SK-N-SH (cell line): ENCODE results near the gene NLRP4. TPM values are rescaled to one million over a fixed set of nuclear protein-coding genes. Genes with fewer than 3 reads are reported as not detected.

ENCODE experiments used
- CTCF ChIA-PET: fragments of 300-600, 350-600 bp; formaldehyde crosslinking; extraction: SDS; loops from one replicate; lab custom pipeline; 2021; lab: Yijun Ruan, JAX
- POLR2A ChIA-PET: fragments of 350-600 bp; sonication (Branson Sonifier 250); formaldehyde crosslinking; extraction: SDS; loops from one replicate; lab custom pipeline; 2020; ENCODE audit warnings: antibody characterized with exemption, inconsistent platforms; lab: Yijun Ruan, JAX
- DNase-seq: peaks from one replicate; pipeline ENCODE4 v3.0.0; 2012
- H2AFZ ChIP-seq: fragments of 200-600 bp; sonication (generic); 2 replicates; pipeline ENCODE4 v1.8.1; 2016; ENCODE audit warnings: antibody characterized with exemption, mild to moderate bottlenecking, low read depth
- H3F3A ChIP-seq: fragments of 200-600 bp; sonication (generic); replicated peaks from 2 replicates; pipeline ENCODE3; 2016; ENCODE audit warnings: antibody characterized with exemption, mild to moderate bottlenecking; ENCODE audit not compliant: insufficient read depth
- H3K27ac ChIP-seq, 2 experiments: fragments of 200-500 bp in 1 of 2; fragments of 200-600 bp in 1 of 2; sonication (Bioruptor generic) in 1 of 2; sonication (generic), shearing (Covaris generic) in 1 of 2; 2 replicates each; pipeline versions ENCODE4 v1.5.1 to v1.6.1; 2014 to 2016; ENCODE audit warnings: low read depth in 2 of 2, inconsistent platforms in 1 of 2, low read length in 1 of 2, mild to moderate bottlenecking in 1 of 2, mixed read lengths in 1 of 2
- H3K27me3 ChIP-seq: fragments of 200-600 bp; sonication (generic), shearing (Covaris generic); 2 replicates; pipeline ENCODE4 v1.6.1; 2016; ENCODE audit warnings: mixed run types; ENCODE audit not compliant: insufficient read depth
- H3K36me3 ChIP-seq, 2 experiments: fragments of 200-500 bp in 1 of 2; fragments of 200-600 bp in 1 of 2; sonication (Bioruptor generic) in 1 of 2; sonication (generic) in 1 of 2; replicated peaks in 1 of 2; 2 replicates each; pipeline versions ENCODE3 to v1.5.1; 2014 to 2016; ENCODE audit warnings: low read length in 1 of 2, mild to moderate bottlenecking in 1 of 2; ENCODE audit not compliant: insufficient read depth in 2 of 2, control insufficient read depth in 1 of 2
- H3K4me1 ChIP-seq, 2 experiments: fragments of 200-500 bp in 1 of 2; fragments of 200-600 bp in 1 of 2; sonication (Bioruptor generic) in 1 of 2; sonication (generic), shearing (Covaris generic) in 1 of 2; 2 replicates each; pipeline versions ENCODE4 v1.5.1 to v1.6.1; 2014 to 2016; ENCODE audit warnings: low read depth in 1 of 2, low read length in 1 of 2, mixed run types in 1 of 2; ENCODE audit not compliant: insufficient read depth in 2 of 2, control insufficient read depth in 1 of 2
- H3K4me2 ChIP-seq: fragments of 200-600 bp; sonication (generic), shearing (Covaris generic); 2 replicates; pipeline ENCODE4 v1.6.1; 2017; ENCODE audit warnings: mixed run types
- H3K4me3 ChIP-seq, 2 experiments: fragments of 200-500 bp in 1 of 2; fragments of 200-600 bp in 1 of 2; sonication (Bioruptor generic) in 1 of 2; sonication (generic), shearing (Covaris generic) in 1 of 2; 2 replicates each; pipeline versions ENCODE4 v1.5.1 to v1.8.1; 2014 to 2016; ENCODE audit warnings: low read depth in 2 of 2, inconsistent platforms in 1 of 2, low read length in 1 of 2, mild to moderate bottlenecking in 1 of 2, mixed read lengths in 1 of 2, moderate library complexity in 1 of 2
- H3K79me2 ChIP-seq: fragments of 200-600 bp; sonication (generic); 2 replicates; pipeline ENCODE4 v1.8.1; 2017; ENCODE audit warnings: mild to moderate bottlenecking; ENCODE audit not compliant: insufficient read depth
- H3K9ac ChIP-seq: fragments of 200-600 bp; sonication (generic); 2 replicates; pipeline ENCODE4 v1.6.1; 2017; ENCODE audit warnings: mixed run types
- H3K9me2 ChIP-seq: fragments of 200-600 bp; sonication (generic); 2 replicates; pipeline ENCODE4 v1.6.1; 2017; ENCODE audit warnings: mixed run types
- H3K9me3 ChIP-seq: fragments of 200-600 bp; sonication (generic); 2 replicates; pipeline ENCODE4 v1.6.1; 2017; ENCODE audit warnings: mixed run types, mild to moderate bottlenecking, moderate library complexity
- H4K20me1 ChIP-seq: fragments of 200-600 bp; sonication (generic); 2 replicates; pipeline ENCODE4 v1.6.1; 2017; ENCODE audit warnings: mild to moderate bottlenecking, mixed run types; ENCODE audit not compliant: insufficient read depth
- EP300 ChIP-seq, 2 experiments: IDR thresholded peaks; 2 replicates each; pipeline versions ENCODE4 v1.4.0 to v1.6.1; 2012; ENCODE audit warnings: borderline replicate concordance in 1 of 2, low read depth in 1 of 2, low read length in 1 of 2
- FOSL2 ChIP-seq: IDR thresholded peaks from 2 replicates; pipeline ENCODE4 v1.4.0; 2012; ENCODE audit warnings: low read depth, mild to moderate bottlenecking, moderate library complexity, borderline replicate concordance
- FOXM1 ChIP-seq: IDR thresholded peaks from 2 replicates; pipeline ENCODE4 v1.4.0; 2012; ENCODE audit warnings: low read depth, mild to moderate bottlenecking
- GABPA ChIP-seq: IDR thresholded peaks from 2 replicates; pipeline ENCODE4 v1.4.0; 2012; ENCODE audit warnings: low read depth, mild to moderate bottlenecking
- GATA2 ChIP-seq: sonication (generic); formaldehyde crosslinking; IDR thresholded peaks from 2 replicates; pipeline ENCODE4 v1.5.0; 2020; ENCODE audit warnings: mild to moderate bottlenecking, missing genetic modification reagents
- IRF3 ChIP-seq: fragments of 150-350 bp; IDR thresholded peaks from 2 replicates; pipeline ENCODE4 v1.6.1; 2016; ENCODE audit warnings: mild to moderate bottlenecking, low read depth, low read length
- JUND ChIP-seq: IDR thresholded peaks from 2 replicates; pipeline ENCODE4 v1.4.0; 2012
- MAX ChIP-seq: IDR thresholded peaks from 2 replicates; pipeline ENCODE4 v1.4.0; 2012; ENCODE audit warnings: low read depth
- MXI1 ChIP-seq: IDR thresholded peaks from 2 replicates; pipeline ENCODE4 v1.6.1; 2012; ENCODE audit warnings: mild to moderate bottlenecking, low read depth, low read length, improper control_type of control experiment
- NRF1 ChIP-seq: IDR thresholded peaks from 2 replicates; pipeline ENCODE4 v1.6.1; 2012; ENCODE audit warnings: low read depth, mild to moderate bottlenecking, low read length
- PBX3 ChIP-seq: IDR thresholded peaks from 2 replicates; pipeline ENCODE4; 2012
- RAD21 ChIP-seq: IDR thresholded peaks from 2 replicates; pipeline ENCODE4 v1.6.1; 2012; ENCODE audit warnings: mild to moderate bottlenecking, low read length
- RCOR1 ChIP-seq: fragments of 150-350 bp; IDR thresholded peaks from 2 replicates; pipeline ENCODE4 v1.6.1; 2017; ENCODE audit warnings: antibody characterized with exemption, low read length
- SMC3 ChIP-seq: IDR thresholded peaks from 2 replicates; pipeline ENCODE4 v1.6.1; 2012; ENCODE audit warnings: low read depth, low read length, improper control_type of control experiment
- TCF12 ChIP-seq: IDR thresholded peaks from 2 replicates; pipeline ENCODE4 v1.4.0; 2012
- WGBS: methylation state at CpG from one replicate; pipeline ENCODE4 v1.1.6; 2017; ENCODE audit warnings: low lambda C conversion rate; 5-methylcytosine and 5-hydroxymethylcytosine counted together
- polyA plus RNA-seq, 3 experiments: library from polyadenylated mRNA; depleted of rRNA; stranded (reverse); fragments of >200 nt; gene quantifications; 2 replicates each; pipeline ENCODE4 v1.2.3, GENCODE V29; 2012
- TF ChIP-seq, protein P1 (sequence below): IDR thresholded peaks from 2 replicates; pipeline ENCODE4 v1.4.0; 2012; ENCODE audit warnings: low read depth, borderline replicate concordance
- TF ChIP-seq, protein P2 (sequence below): fragments of 200-600 bp; sonication (generic); IDR thresholded peaks from 2 replicates; pipeline ENCODE4 v1.6.1; 2017; ENCODE audit warnings: antibody characterized with exemption, mild to moderate bottlenecking, moderate library complexity

The NLRP4 gene
- polyA plus RNA-seq, 1 of the 3 experiments (the other 2 are of a cell fraction) = 0.02 TPM

GRCh38 chr19:55907286-55907685 is 70.9 kb downstream of the NLRP4 start:
- Histone ChIP-seq H3K27ac (no peak overlapping the region), H3K4me3 (no peak overlapping the region), H3F3A (no peaks in the 10 kb centered on the region), H3K27me3 (peaks cover 7% of the 10 kb centered on the region; the same call in 1 of the 2 replicates), H3K79me2 (no peaks in the 10 kb centered on the region), H3K36me3 (no peaks in the 10 kb centered on the region), H2AFZ (no peak overlapping the region), H3K4me2 (no peak overlapping the region), H3K9me2 (no peaks in the 10 kb centered on the region), H3K9ac (no peak overlapping the region), H3K9me3 (no peaks in the 10 kb centered on the region), H3K4me1 (no peaks in the 10 kb centered on the region), H4K20me1 (no peaks in the 10 kb centered on the region)
- POLR2A ChIA-PET = no interaction called here
- TF ChIP-seq JUND (no peak), MAX (no peak), TCF12 (no peak), EP300 (IDR thresholded peaks at IDR 0.05; ENCODE audit: borderline replicate concordance in 1 of 2, low read depth in 1 of 2, low read length in 1 of 2) (no peak), RCOR1 (no peak), RAD21 (no peak), FOXM1 (no peak), GATA2 (CRISPR knock-in tag) (no peak), NRF1 (no peak), GABPA (no peak), IRF3 (no peak), SMC3 (no peak), MXI1 (no peak), FOSL2 (no peak), PBX3 (no peak)
- TF ChIP-seq, protein P1, sequence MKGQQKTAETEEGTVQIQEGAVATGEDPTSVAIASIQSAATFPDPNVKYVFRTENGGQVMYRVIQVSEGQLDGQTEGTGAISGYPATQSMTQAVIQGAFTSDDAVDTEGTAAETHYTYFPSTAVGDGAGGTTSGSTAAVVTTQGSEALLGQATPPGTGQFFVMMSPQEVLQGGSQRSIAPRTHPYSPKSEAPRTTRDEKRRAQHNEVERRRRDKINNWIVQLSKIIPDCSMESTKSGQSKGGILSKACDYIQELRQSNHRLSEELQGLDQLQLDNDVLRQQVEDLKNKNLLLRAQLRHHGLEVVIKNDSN = no peak
- TF ChIP-seq, protein P2, sequence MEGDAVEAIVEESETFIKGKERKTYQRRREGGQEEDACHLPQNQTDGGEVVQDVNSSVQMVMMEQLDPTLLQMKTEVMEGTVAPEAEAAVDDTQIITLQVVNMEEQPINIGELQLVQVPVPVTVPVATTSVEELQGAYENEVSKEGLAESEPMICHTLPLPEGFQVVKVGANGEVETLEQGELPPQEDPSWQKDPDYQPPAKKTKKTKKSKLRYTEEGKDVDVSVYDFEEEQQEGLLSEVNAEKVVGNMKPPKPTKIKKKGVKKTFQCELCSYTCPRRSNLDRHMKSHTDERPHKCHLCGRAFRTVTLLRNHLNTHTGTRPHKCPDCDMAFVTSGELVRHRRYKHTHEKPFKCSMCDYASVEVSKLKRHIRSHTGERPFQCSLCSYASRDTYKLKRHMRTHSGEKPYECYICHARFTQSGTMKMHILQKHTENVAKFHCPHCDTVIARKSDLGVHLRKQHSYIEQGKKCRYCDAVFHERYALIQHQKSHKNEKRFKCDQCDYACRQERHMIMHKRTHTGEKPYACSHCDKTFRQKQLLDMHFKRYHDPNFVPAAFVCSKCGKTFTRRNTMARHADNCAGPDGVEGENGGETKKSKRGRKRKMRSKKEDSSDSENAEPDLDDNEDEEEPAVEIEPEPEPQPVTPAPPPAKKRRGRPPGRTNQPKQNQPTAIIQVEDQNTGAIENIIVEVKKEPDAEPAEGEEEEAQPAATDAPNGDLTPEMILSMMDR = no peak
- no peak for DNase-seq
- under 1% methylated on average over 7 of the region's 7 CpGs for WGBS
- CTCF ChIA-PET = no interaction called here
